NCI-H1694 treated with DMSO at 0.1 percent for 48 hours (cell line): ENCODE results near the gene POLR1A.

Experiments
- DNase-seq: peaks from one replicate; lab custom pipeline; 2025; lab: John Stamatoyannopoulos, UW

The POLR1A gene

DNA sequence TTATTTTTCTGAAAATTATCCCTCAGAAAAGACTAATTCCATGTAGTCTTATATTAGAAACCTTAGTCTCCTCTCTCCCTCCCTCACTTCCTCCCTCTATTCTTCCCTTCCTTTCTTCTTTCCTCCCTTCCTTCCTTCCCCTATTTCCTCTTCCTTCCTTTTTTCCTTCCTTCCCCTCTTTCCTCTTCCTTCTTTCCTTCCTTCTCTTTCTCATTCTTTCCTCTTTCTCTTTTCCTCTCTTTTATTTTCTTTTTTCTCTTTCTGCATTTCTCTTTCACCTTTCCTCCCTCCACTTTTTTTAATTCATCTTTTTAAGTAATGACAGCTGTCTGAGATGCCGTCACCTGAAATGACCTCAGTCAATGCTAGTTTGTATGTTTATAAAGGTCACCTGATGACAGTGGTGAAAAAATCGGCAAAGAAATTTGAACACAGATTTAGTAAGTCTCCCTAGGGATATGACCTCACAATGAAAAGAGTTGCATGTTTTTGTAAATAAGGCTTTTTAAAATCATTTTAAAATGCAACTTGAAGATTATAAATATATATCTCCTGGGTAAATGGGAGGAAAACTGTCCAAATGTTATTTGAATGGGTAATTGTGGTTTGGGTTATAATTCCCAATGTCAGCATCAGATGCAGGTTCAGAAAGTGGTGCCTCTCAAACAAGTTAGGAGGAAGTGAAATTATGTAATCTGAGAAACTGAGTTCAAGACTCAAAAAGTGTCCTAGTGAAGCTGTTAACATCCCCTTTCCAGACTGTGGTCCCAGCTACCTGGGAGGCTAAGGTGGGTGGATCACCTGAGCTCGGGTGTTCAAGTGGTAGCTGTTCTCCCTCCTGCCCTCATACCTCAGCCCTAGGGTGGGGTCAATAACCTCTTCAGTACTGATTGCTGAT is 126.6 kb downstream of the POLR1A start:
- DNase-seq, result no peak

GRCh38 chr2:85976106-85976920 is 129.4 kb downstream of the POLR1A start:
- DNase-seq, result no peak

DNA sequence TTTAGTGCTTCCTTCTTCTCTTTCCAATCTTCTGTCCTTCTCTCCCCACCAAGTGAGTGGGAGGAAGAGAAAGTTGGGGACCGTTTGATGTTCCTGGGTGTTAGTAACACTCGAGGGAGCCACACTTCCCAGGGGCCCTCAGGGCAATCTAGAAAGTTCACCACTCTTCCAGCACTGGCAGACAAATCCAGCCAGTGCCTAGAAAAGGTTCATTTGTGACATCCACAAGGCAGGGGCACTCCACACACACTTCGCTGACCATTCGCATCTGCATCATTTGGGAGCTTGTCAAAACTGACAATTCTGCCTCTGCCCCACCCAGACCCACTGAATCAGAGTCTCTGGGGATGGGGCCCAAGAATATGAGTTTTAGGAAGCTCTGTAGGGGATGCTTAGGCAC is 130.1 kb downstream of the POLR1A start:
- no peak for DNase-seq

DNA sequence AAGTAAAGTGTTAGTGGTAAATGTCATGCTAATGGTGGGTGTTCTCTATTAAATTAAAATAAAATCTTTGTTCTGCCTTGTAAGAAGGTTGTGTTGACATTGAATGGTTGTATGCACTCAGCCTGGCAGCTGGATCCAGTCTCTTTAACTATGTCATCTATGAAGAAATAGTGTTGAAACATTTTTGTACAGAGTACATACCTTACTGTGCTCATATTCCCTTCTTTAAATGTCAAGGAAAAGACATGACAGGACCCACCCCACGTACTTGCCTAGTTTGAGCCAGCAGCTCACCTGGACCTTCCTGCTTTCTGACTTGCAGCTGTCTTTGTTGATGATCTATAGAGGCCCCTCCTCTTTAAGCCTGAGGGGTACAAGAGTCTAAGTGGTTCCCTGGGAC is 131.3 kb downstream of the POLR1A start:
- DNase-seq, result no peak

GRCh38 chr2:85972355-85972754 is 133.3 kb downstream of the POLR1A start:
- DNase-seq, result no peak

- no peak for DNase-seq
Measured at GRCh38 chr2:85971366-85971765, 134.3 kb downstream of the POLR1A start.
